NCI-H1436 treated with DMSO at 0.1 percent for 48 hours (cell line): Measurements from ENCODE around the gene ARID1B.

ENCODE experiments used
- DNase-seq: peaks from one replicate; lab custom pipeline; 2025; lab: John Stamatoyannopoulos, UW

ARID1B gene

DNA sequence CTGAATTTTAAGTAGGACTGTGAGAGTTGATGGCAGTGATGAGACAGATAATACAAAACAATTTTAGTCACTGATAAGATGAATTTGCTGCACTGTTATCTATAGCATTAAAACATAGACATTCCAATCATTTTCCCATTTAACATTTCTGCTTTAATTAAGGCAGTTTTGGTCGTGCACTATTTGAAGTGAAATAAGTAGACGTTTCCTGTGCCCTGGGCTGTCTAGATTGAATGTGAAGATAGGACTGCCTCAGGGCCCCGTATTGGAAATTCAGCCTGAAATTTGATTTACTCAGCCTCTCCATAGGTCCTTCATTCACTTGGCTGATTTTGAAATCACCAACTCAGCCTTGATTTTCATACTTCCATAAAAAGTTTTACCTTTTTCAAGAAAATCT is 48.3 kb downstream of the ARID1B start:
- no peak for DNase-seq

DNA sequence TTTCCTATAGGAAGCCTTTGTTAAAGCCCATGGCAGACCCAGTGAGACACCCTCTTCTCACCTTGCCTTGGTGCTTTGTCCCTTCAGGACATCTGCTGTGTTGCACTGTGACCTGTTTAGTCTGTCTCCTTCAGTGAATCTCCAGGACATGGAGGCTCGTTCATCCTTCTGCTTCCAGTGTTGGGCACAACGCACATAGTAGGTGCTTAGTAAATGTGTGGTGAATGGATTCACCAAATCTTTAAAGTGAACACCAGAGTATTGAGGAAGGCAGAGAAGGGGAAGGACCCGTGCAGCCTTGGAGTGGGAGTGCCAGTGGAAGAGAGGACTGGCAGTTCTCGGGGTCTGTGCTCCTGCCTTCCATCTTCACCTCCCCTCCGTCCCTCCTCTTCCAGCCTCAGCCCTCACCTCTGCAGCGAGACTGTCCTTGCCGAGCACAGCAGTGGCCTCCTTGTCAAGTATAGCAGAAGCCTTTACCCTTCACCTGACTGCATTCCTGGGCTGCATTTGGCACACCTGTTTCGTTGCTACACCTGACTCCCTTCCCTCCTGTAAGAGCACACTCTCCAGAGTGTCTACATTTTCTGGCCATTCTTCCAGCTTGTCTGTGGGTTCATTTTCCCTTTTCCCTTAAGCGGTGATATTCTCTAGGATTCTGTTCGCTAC is 49.2 kb downstream of the ARID1B start:
- DNase-seq, result no peak

DNA sequence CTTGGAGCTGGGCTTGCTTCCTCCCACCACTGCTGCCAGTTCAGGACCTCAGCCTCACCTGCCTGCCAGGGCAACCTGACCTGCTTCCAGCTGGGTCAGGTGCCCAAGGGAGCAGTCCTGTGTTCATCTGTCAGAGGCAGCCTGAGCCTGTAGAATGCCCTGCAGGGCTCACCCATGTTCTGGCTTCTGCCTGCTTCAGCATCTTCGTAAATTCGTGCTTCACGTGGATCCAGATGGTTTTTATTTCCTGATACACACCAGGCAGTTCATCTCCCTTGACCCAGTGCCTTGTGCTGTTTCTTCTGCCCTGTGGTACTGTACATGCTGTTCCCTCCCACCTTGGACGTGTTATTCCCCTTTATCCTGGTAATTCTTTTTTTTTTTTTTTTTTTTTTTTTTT is 50.2 kb downstream of the ARID1B start:
- DNase-seq, result no peak

DNA sequence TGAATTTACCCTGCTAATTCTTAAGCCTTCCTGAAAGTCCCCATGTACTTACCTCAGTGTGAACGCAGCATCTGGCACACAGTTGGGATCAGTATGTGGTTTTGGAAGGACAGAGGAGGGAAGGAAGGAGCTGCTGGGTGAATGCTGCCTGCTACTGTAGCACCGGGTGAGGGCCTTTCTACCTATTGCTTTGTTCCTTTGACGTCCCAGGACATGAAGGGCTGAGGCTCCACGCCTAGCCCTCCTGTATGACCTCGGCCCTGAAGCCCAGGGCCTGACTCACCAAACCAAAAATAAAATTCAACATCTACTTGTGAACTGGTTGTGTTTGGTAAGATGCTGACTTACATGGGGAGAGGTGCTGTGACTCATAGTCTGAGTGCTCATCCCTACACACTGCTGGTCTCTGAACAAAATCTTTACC is 51.1 kb downstream of the ARID1B start:
- no peak for DNase-seq

DNA sequence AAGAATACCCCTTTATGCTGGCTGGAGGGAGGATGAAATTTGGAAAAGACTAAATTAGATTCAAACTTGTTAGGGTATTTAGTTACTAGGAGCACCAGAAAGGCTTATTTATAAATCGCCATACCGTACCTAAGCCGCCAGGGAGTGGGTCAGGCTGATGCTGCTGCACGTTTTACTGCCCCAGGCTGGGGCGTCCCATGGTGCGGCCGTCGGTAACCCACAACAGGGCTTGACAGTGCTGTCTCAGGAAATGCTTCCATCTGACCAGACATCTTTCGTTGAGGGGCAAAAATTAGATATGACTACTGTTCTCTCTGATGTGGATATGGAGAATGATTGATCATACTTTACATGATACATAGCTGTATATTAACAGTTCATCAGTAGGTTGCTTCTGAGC is 52.9 kb downstream of the ARID1B start:
- no peak for DNase-seq

DNA sequence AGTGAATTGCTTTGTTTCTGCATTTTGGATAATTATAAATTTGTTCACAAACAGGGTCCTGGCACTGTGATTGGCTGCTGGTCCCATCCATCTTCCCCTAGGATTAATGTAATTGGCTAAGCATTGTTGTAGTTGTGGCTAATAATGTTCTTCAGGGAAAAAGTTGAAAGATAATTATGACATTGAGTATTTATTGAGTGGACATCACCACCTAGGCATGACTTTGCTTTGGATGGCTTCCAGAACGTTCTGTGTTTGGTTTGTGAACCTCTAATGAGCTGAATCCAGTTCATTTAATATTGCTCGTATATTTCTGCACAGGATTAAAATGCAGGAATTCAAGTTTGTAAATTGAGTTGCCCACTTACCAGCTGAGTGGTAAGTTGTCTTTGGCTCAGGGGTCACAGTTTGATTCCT is 55.1 kb downstream of the ARID1B start:
- no peak for DNase-seq

DNA sequence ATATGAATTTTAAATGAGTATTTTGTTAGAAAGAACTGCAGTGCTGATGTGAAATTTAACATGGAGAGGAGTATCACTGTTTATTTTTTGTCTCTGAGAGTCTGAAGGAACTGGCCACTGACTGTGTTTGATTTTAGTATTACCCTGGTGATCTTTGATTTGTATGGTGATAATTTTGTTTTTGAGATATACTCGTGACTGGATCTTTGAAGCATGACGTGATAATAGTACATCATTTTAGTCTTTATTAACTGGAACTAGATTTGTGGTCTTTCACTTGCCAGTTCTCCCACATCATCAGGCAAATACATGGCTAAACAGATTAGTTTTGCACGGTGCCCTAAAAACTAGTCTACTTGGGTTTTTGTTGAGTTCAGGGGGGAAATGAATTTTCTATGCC is 55.5 kb downstream of the ARID1B start:
- no peak for DNase-seq

DNA sequence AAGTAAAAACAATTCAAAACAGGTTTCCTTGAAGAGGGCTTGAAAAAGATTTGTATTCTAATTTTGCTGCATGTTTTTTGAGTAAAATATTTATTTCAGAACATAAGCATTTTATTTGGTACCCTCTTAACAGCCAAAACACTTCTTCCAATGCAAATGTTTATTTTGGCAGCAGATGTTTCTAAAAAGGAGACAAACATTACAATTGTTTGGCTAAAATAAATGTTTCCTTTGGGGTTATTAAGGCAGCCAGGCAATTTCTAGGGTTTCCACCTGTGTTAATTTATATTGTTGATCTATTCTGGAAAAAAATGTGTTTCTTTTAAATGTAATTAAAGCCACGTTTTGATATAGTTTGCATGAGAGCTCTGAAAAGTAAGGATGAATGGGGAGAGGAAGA is 56.6 kb downstream of the ARID1B start:
- DNase-seq, result no peak

DNA sequence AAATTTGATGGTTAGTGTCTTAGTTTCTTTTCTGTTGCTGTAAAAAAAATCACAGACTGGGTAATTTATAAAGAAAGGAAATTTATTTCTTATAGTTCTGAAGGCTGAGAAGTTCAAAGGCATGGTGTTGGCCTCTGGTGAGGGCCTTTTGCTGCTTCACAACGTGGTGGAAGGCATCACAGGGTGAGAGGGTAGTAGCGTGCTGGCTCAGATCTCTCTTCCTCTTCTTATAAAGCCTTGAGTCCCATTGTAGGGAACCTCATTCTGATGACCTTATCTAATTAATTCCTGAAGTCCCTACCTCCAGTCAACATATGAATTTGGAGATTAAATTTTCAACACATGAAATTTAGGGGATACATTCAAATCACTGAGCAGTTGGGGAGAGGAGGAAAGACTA is 62.0 kb downstream of the ARID1B start:
- DNase-seq, result no peak

DNA sequence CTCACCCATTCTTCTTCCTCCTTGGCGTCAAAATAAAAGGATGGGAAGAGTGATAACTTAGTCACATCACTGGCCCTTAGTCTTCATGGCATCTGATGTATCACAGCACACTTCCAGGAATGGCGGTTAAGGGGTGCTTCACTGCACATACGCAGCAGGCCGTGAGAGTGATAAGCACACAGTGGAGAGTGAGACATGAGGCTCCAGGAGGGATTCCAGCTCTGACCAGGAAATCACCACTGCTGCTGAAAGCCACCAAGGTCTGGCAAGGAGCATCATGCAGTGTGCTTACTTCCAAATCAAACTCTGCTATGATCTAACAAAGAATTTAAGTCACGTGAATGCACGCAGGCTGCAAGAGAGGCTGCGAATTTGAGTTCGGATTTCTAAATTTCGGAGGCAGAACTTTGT is 62.4 kb downstream of the ARID1B start:
- no peak for DNase-seq

DNA sequence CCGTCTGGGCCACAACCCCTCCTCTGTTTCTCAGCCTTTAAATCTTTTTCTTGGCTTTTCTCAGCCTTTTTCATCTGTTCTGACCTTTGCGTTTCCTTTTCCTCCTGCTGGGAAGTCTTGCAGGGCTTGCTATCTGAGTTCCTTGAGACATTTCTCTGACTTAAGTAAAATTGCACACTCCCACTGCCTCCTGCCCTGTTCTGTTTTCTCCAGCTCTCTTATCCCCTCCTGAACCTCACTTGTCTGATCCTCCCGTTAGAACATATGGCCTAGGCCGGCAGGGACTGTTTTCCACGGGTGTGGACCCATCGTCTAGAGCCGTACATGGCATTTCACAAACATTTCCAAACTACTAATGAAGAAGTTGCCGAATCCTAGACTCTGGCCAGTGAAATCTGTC is 63.0 kb downstream of the ARID1B start:
- DNase-seq, result no peak

DNA sequence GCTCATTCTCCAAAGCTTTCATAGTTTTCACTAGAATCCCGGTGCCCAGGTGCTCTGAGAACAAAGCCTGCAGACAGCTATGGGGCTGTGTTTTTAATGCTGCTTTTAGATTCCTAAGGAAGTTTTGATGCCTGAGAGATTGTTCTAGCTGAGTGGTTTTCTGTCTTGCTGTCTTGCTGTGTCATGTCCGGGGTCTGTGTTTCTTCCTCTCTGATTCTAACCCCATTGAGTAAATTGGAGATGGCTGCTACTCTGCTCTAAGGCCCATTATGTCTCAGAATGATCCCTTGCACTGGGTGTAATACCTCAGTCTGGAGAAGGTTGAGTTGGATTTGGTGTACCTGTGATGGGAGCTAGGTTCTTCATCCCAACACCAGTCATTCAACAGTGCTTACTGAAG is 63.4 kb downstream of the ARID1B start:
- no peak for DNase-seq

DNA sequence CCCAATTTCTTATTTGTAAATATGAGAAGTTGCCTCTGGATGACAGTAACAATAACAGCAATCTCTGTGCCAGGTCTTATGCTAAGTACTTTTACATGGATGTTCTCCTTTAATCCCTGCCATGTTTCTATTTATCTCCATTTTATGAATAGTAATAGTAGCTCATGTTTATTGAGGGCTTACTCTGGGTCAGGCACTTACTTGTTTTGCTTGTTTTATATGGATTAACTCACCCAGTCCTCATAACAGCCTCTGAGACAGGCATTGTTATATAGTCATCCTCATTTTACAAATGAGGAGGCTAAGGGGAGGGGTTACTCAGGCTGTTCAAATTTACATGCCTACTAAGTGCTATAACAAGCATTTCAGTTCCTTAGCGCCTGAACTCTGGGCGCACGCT is 64.3 kb downstream of the ARID1B start:
- DNase-seq, result no peak

DNA sequence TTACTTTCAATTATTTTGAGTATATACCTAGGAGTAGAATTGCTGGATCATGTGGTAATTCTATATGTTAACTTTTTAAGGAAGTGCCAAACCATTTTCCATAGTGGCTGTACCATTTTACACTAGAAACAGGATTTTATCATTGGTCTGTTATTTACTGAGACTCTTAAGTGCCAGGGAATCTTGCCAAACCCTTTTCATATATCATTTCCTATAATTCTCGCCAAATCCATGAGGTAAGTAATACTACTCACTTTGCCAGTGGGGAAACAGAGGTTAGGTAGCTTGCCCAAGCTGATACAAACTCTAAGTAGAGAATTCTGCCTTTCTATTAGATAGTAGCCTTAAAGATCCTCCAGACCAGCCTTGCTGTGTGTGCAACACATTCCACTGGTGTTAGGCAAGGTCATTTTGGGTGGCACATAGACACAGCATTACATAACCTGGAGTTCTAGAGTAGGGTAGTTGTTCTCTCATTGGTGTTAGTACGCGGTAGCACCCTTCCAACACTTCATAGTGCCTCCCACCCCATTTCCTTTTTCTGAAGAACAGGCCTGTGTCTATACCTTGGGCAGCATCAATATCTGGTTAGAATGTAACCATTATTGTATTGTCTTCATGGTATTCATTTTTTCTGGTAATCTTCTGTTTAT is 65.5 kb downstream of the ARID1B start:
- no peak for DNase-seq

DNA sequence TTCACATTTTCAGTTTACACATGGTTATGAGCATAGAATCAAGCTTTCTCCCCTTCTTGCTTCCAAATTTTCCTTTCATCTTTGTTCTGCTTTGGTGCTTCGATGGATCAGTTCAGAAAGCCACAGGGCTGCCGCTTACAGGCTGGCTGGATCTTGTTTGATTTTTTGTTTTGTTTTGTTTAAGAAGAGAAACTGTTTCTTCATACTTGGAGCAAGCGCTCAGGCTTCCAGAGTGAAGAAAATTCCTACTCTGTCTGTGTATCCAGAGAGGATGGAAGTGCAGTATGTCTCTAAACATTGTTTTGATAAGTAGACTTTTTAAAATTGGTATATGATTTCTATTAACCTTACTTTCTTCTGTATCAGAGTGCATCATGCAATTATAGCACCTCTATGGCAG is 66.9 kb downstream of the ARID1B start:
- no peak for DNase-seq

DNA sequence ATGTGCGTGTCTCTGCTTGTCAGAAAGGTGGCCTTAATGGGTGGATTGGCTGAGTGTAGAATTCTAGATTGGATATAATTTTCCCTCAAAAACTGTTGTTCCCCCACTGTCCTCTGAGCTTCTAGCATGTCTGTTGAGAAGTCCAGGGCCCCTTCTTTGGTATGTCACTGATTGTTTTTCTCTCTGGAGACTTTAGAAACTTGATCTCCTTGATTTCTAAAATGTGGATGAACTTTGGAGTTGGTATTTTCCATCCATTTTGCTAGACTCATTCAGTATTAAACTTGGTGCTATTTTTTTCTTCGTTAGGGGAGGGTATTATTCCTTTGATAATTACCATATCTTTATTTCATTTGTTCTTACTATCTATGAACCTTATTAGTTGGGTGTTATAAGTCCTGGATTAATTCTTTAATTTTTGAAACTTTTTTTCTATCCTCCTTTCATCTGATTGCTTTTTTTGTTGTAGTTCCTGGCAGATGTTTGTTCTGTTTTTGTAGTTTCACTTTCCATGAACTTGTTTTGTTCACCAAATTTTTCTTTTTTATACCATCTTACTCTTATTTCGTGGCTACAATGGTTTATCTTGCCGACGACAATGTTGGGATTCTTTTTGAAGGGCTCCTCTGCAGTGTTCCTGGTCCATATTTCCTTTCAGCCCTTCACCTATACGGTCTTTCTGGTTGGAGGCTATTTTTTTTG is 68.4 kb downstream of the ARID1B start:
- DNase-seq, result no peak

DNA sequence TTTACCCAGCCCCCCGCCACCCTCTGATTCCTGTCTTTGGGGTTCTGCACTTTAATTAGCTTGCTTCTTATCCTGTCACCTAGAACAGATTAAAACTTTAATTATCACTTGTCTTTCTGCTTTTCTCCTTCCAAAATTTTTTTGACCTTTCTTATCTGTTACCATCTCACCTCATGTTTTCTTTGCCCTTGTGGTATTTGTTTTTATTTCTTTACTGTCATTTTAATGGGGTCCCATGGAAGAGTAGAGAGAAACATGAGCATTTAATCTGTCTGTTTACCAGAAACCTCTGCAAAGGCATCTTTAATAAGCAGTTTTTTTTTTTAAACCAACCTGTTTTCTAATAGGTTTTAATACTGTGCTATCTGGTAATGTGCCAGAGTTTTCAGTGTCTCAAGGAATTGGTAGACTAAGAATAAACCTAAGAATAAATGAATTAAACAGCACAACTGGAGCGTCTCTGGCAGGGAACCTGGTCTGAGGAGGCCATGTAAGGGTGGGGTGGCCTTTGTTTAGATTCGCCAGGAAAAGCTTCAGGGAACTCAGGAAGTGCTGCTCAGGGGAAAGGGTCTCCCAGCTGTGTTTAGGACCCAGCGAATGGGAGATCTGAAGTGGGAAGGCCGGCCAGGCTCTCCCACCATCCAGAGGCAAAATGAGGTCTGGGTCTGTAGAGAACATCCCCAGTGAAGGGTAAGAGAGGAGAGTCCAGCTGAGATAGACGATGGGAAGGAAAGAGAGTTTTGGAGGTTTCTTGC is 69.8 kb downstream of the ARID1B start:
- DNase-seq, result no peak

DNA sequence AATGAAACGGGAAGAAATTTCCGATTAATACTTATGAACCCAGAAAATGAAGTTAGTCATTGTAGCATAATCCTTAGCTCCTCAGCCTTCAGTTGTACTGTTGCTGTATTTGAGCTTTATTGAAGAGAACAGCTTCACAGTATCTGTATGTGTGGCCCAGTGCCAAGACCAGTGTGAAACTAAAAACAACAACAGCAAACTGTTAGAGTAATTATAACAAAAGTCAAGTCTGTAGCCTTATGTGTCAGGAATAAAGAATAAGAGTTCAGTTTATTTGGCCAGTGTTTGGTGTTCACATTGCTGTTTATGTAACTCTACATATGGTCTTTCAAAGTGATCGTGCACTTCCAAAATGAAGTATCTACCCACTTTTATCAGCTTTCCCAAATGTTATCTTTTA is 70.9 kb downstream of the ARID1B start:
- DNase-seq, result no peak

DNA sequence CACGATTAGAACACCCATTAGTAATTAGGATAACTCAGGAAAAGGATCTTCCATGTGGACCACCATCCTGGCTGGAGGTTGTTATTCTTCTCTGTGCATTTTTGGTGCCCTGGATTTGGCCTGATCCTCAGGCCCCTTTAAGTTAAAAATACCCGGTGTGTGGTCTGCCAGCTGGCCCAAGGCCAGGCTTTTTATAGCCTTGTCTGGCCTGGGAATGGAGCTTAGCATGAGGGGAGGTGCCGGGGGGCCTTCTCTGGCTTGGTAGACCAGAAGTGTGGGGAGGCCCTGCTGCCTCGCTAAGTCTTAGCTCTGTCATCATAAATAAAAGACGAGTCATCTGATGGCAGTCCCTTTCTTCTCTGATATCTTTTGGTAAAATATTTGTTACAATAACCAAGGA is 71.4 kb downstream of the ARID1B start:
- no peak for DNase-seq

DNA sequence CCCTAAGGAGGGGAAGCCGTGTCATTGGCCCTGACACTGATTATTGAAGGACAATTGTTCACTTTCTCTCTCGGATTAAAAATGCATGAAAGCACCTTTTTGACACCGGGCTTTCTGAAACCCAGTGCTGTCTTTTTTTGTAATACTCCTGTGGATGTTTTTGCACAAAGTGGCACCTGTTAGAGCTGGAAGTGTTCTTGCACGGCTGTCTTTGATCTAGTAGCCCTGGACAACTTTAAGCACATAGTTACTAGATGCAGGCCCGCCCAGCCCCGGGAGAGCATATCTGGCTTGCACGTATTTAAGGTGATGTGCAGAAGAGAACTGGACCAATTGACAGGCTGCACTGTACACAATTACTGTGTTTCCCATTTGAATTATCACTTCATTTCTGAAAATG is 72.6 kb downstream of the ARID1B start:
- no peak for DNase-seq

DNA sequence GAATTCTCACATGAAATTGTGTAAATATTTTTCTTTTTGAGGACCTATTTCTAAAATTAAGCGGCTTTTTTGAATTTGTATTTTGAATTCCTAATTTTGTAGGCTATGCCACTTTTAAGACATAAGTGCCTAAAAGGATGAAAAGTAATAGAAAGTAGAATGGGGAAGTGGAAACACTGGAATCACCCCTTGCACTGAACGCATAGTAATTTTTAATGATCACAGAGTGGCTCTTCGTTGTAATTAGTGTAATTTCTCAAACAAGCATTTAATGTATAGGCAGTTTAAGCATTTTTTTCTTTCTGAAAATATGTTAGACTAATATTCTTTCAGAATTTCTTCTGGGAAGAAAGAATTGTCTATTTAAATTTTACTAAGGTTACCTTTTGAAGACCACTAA is 73.2 kb downstream of the ARID1B start:
- no peak for DNase-seq

DNA sequence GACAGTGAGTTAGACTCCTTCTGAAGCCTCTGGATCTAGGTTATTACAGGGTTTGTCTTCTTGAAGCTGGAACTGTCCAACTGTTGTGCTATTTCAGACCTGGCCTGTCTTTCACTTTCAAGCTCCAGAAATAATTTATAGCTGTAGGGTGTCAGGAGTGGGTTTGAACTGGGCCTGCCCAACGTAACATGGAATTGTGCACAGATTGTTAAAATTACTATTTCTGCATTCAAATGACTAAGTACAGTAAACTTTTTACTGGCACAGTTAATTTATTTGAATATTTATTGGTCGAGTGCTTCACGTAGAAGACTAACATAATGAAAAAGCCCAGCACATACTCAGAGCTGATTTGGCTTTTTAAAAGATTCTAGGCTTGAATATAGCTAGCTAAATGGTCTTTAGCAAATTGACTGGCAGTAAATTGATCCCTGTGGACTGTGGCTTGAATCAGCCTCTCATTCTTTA is 74.3 kb downstream of the ARID1B start:
- no peak for DNase-seq
